SK-N-DZ (cell line): ENCODE measurements around the gene IGSF6.
"Not testable (repeated sequence)": the region's sequence is repeated elsewhere in the genome, so short reads cannot be mapped to it uniquely, and the experiment has no call there.

Source experiments
- DNase-seq: peaks from one replicate; pipeline ENCODE4 v3.0.0-alpha.2; 2015; ENCODE audit warnings: low spot score

Gene IGSF6

GRCh38 chr16:21629616-21630539 lies 22.5 kb downstream of the IGSF6 start:
- not testable (repeated sequence) for DNase-seq

GRCh38 chr16:21628772-21629171 lies 23.6 kb downstream of the IGSF6 start:
- DNase-seq, result no peak

- DNase-seq, result no peak
Observed at GRCh38 chr16:21628121-21628726, 24.2 kb downstream of the IGSF6 start.

- DNase-seq, result peak; percentile 96
Observed at GRCh38 chr16:21626659-21627277, 25.6 kb downstream of the IGSF6 start.

GRCh38 chr16:21625026-21625425 lies 27.4 kb downstream of the IGSF6 start:
- no peak for DNase-seq

- DNase-seq, result no peak
Observed at GRCh38 chr16:21622545-21622944, 29.9 kb downstream of the IGSF6 start.

GRCh38 chr16:21620592-21620991 lies 31.8 kb downstream of the IGSF6 start:
- no peak for DNase-seq

- no peak for DNase-seq
Observed at GRCh38 chr16:21619765-21620425, 32.5 kb downstream of the IGSF6 start.

- no peak for DNase-seq
Observed at GRCh38 chr16:21618281-21618680, 34.1 kb downstream of the IGSF6 start.

- no peak for DNase-seq
Observed at GRCh38 chr16:21617607-21618006, 34.8 kb downstream of the IGSF6 start.

GRCh38 chr16:21614896-21615295 lies 37.5 kb downstream of the IGSF6 start:
- no peak for DNase-seq

GRCh38 chr16:21613781-21614180 lies 38.6 kb downstream of the IGSF6 start:
- no peak for DNase-seq

- no peak for DNase-seq
Observed at GRCh38 chr16:21613361-21613760, 39.0 kb downstream of the IGSF6 start.

- DNase-seq, result no peak
Observed at GRCh38 chr16:21611556-21612384, 40.6 kb downstream of the IGSF6 start.

GRCh38 chr16:21611198-21611555 lies 41.2 kb downstream of the IGSF6 start:
- DNase-seq, result no peak

GRCh38 chr16:21610766-21611165 lies 41.6 kb downstream of the IGSF6 start:
- no peak for DNase-seq

GRCh38 chr16:21610006-21610544 lies 42.3 kb downstream of the IGSF6 start:
- DNase-seq, result no peak

- DNase-seq, result no peak
Observed at GRCh38 chr16:21608639-21609328, 43.6 kb downstream of the IGSF6 start.

GRCh38 chr16:21605848-21606247 lies 46.6 kb downstream of the IGSF6 start:
- not testable (repeated sequence) for DNase-seq

- DNase-seq, result no peak
Observed at GRCh38 chr16:21603928-21604327, 48.5 kb downstream of the IGSF6 start.
